ENCODE measurements around the gene SLC25A48. TPM values are rescaled to one million over a fixed set of nuclear protein-coding genes. Genes with fewer than 3 reads are reported as not detected.

SLC25A48 gene
- total RNA-seq, 1 experiment from 2014 or later: not detected

DNA sequence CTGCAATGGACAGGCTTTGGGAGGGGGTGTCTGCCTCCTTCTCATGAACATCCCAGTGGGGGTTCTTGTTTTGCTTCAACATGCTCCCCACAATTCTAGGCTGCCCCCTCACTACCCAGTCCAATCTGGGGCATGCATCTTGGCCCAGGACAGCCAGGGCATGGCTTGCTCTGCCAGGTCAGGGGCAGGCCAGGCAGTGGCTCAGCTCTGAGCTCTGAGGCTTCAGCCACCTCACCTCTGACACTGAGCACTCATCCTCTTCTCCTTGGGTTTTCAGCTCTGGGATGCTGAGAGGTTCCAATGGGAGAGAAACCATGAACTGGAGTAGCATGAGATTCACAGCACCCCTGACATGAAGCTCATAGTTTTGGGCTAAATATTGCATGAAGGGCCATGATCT is 11.8 kb downstream of the SLC25A48 start:
- ChIA-PET CTCF (no interaction called here), POLR2A (ENCODE audit: unreplicated experiment) (no interaction called here)
- TF ChIP-seq EZH2 (IDR thresholded peaks at IDR 0.05; ENCODE audit: low read depth) (no peak), CTCF (conservative IDR thresholded peaks at IDR 0.05) (no peak)
- intact Hi-C loops (cut with micrococcal nuclease; ENCODE audit: unreplicated experiment): no loop called here
- Histone ChIP-seq H3K27me3 (ENCODE audit: insufficient read depth, low read depth) (peaks cover 39% of the 10 kb centered on the region), H3K27ac (no peak overlapping the region), H3K4me3 (no peak overlapping the region), H2AFZ (no peak overlapping the region), H3K4me1 (replicated peaks; ENCODE audit: insufficient read depth) (no peaks in the 10 kb centered on the region; the same call in 1 of the 2 replicates), H3F3A (ENCODE audit: insufficient read depth, low read depth) (no peaks in the 10 kb centered on the region), H3K36me3 (ENCODE audit: low read depth) (no peaks in the 10 kb centered on the region), H3K4me2 (no peak overlapping the region), H3K9me3 (ENCODE audit: insufficient read depth, low read depth) (no peaks in the 10 kb centered on the region), H3K9me2 (ENCODE audit: insufficient read depth) (no peaks in the 10 kb centered on the region), H3K79me2 (ENCODE audit: low read depth) (no peaks in the 10 kb centered on the region), H4K20me1 (ENCODE audit: insufficient read depth) (no peaks in the 10 kb centered on the region)
- no peak for DNase-seq
- BruUV-seq (replicated peaks): no TSS peak

DNA sequence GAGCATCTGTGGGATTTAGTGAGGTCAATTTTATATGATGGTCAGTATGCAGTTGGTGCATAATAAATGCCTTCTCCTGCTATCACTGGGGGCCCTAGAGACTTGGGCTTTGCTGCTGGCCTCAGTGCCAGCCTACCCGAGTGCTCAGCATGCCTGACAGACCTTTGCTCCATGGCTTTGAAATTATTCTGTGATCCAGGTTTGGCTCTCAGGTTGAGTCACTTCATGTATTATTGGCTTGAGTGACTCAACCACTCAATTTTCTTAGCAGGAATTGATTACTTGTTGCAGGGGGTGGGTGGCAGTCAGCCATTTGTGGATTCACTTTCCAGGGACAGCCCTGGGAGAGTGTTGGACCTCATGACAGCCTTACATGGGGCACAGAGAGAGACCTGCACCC is 13.5 kb downstream of the SLC25A48 start:
- no peaks in the 10 kb centered on the region for H3K36me3 ChIP-seq (ENCODE audit: low read depth)
- no peak overlapping the region for H3K4me2 ChIP-seq
- H3K4me1 ChIP-seq (replicated peaks; ENCODE audit: insufficient read depth): no peaks in the 10 kb centered on the region; the same call in 1 of the 2 replicates
- no peak overlapping the region for H3K4me3 ChIP-seq
- H2AFZ ChIP-seq: no peak overlapping the region
- peaks cover 50% of the 10 kb centered on the region for H3K27me3 ChIP-seq (ENCODE audit: insufficient read depth, low read depth)
- TF ChIP-seq CTCF (conservative IDR thresholded peaks at IDR 0.05) (no peak), EZH2 (IDR thresholded peaks at IDR 0.05; ENCODE audit: low read depth) (no peak)
- H3K9me3 ChIP-seq (ENCODE audit: insufficient read depth, low read depth): no peaks in the 10 kb centered on the region
- ChIA-PET POLR2A (ENCODE audit: unreplicated experiment) (no interaction called here), CTCF (no interaction called here)
- H3K79me2 ChIP-seq (ENCODE audit: low read depth): no peaks in the 10 kb centered on the region
- no peaks in the 10 kb centered on the region for H4K20me1 ChIP-seq (ENCODE audit: insufficient read depth)
- no peak for DNase-seq
- intact Hi-C loops (cut with micrococcal nuclease; ENCODE audit: unreplicated experiment): no loop called here
- no TSS peak for BruUV-seq (replicated peaks)
- no peaks in the 10 kb centered on the region for H3F3A ChIP-seq (ENCODE audit: insufficient read depth, low read depth)
- no peaks in the 10 kb centered on the region for H3K9me2 ChIP-seq (ENCODE audit: insufficient read depth)
- no peak overlapping the region for H3K27ac ChIP-seq

DNA sequence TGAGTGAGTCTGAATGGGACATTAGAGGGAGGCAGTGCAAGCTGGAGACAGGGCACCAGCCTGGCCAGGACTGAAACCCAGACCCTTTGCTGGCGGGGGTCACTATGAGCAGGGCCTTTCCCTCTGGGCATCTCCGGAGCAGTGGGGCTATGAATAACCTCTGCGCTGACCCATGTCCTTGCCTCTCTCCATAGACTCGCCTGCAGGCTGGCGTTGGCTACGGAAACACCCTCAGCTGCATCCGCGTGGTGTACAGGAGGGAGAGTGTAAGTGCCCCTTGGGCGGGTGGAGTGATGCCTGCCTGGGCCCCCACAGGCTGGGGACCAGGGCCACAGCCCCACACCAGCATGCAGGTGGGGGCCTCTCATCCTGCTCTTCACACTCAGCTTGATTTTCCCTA is 15.8 kb downstream of the SLC25A48 start:
- H3K36me3 ChIP-seq (ENCODE audit: low read depth): no peaks in the 10 kb centered on the region

More for the DNA sequence above, 15.8 kb downstream of the SLC25A48 start:
- Histone ChIP-seq H2AFZ (no peak overlapping the region), H3K9me2 (ENCODE audit: insufficient read depth) (no peaks in the 10 kb centered on the region), H3K9me3 (ENCODE audit: insufficient read depth, low read depth) (no peaks in the 10 kb centered on the region), H3K4me3 (no peak overlapping the region), H3K27ac (no peak overlapping the region), H3K79me2 (ENCODE audit: low read depth) (no peaks in the 10 kb centered on the region), H3F3A (ENCODE audit: insufficient read depth, low read depth) (no peaks in the 10 kb centered on the region), H3K4me2 (no peak overlapping the region), H3K27me3 (ENCODE audit: insufficient read depth, low read depth) (peaks cover 66% of the 10 kb centered on the region), H3K4me1 (replicated peaks; ENCODE audit: insufficient read depth) (no peaks in the 10 kb centered on the region), H4K20me1 (ENCODE audit: insufficient read depth) (no peaks in the 10 kb centered on the region)
- intact Hi-C loops (cut with micrococcal nuclease; ENCODE audit: unreplicated experiment): no loop called here
- no peak for DNase-seq
- no TSS peak for BruUV-seq (replicated peaks)
- POLR2A ChIA-PET (ENCODE audit: unreplicated experiment): interaction anchor here (0.5 kb wide), 1 partner anchor 273 kb away, joined by 9 read pairs; no protein-coding TSS in a partner anchor
- CTCF ChIA-PET: no interaction called here
- TF ChIP-seq CTCF (conservative IDR thresholded peaks at IDR 0.05) (no peak), EZH2 (IDR thresholded peaks at IDR 0.05; ENCODE audit: low read depth) (no peak)
